ENCODE measurements around the gene PID1.

Gene PID1

GRCh38 chr2:229162015-229162414, 109.1 kb downstream of the PID1 start:
- no peak for DNase-seq

GRCh38 chr2:229160984-229161383, 110.1 kb downstream of the PID1 start:
- no peak for DNase-seq

GRCh38 chr2:229160180-229160579, 110.9 kb downstream of the PID1 start:
- DNase-seq = no peak

- DNase-seq = no peak
These were observed 111.7 kb downstream of the PID1 start for GRCh38 chr2:229159405-229159804.

GRCh38 chr2:229154381-229154780, 116.7 kb downstream of the PID1 start:
- DNase-seq = no peak

- no peak for DNase-seq
These were observed 117.1 kb downstream of the PID1 start for GRCh38 chr2:229153951-229154350.

- DNase-seq = no peak
These were observed 117.8 kb downstream of the PID1 start for GRCh38 chr2:229153267-229153666.

GRCh38 chr2:229152674-229153073, 118.4 kb downstream of the PID1 start:
- DNase-seq = no peak

GRCh38 chr2:229150317-229150716, 120.8 kb downstream of the PID1 start:
- no peak for DNase-seq

- DNase-seq = no peak
These were observed 129.6 kb downstream of the PID1 start for GRCh38 chr2:229141424-229142025.

- DNase-seq = no peak
These were observed 133.4 kb downstream of the PID1 start for GRCh38 chr2:229137639-229138038.

- DNase-seq = no peak
These were observed 134.0 kb downstream of the PID1 start for GRCh38 chr2:229137066-229137465.

GRCh38 chr2:229133155-229133772, 137.8 kb downstream of the PID1 start:
- DNase-seq = no peak

GRCh38 chr2:229132236-229132635, 138.9 kb downstream of the PID1 start:
- no peak for DNase-seq

GRCh38 chr2:229130522-229130921, 140.6 kb downstream of the PID1 start:
- no peak for DNase-seq

- no peak for DNase-seq
These were observed 141.2 kb downstream of the PID1 start for GRCh38 chr2:229129738-229130371.

- no peak for DNase-seq
These were observed 143.6 kb downstream of the PID1 start for GRCh38 chr2:229127471-229127870.

GRCh38 chr2:229126066-229126465, 145.0 kb downstream of the PID1 start:
- no peak for DNase-seq

GRCh38 chr2:229124136-229124535, 147.0 kb downstream of the PID1 start:
- DNase-seq = no peak

GRCh38 chr2:229118927-229119326, 152.2 kb downstream of the PID1 start:
- no peak for DNase-seq

GRCh38 chr2:229118336-229118735, 152.8 kb downstream of the PID1 start:
- no peak for DNase-seq

- no peak for DNase-seq
These were observed 159.3 kb downstream of the PID1 start for GRCh38 chr2:229111744-229112143.

GRCh38 chr2:229109195-229109594, 161.9 kb downstream of the PID1 start:
- no peak for DNase-seq

GRCh38 chr2:229107601-229108000, 163.5 kb downstream of the PID1 start:
- no peak for DNase-seq

- DNase-seq = no peak
These were observed 166.1 kb downstream of the PID1 start for GRCh38 chr2:229104974-229105387.

Data from activated CD4-positive, alpha-beta T cell treated with anti-CD3 and anti-CD28 coated beads for 4 hours (primary cell).